Measurements from ENCODE around the gene SETD1B.
"Not testable (repeated sequence)": the region's sequence is repeated elsewhere in the genome, so short reads cannot be mapped to it uniquely, and the experiment has no call there.

The SETD1B gene

DNA sequence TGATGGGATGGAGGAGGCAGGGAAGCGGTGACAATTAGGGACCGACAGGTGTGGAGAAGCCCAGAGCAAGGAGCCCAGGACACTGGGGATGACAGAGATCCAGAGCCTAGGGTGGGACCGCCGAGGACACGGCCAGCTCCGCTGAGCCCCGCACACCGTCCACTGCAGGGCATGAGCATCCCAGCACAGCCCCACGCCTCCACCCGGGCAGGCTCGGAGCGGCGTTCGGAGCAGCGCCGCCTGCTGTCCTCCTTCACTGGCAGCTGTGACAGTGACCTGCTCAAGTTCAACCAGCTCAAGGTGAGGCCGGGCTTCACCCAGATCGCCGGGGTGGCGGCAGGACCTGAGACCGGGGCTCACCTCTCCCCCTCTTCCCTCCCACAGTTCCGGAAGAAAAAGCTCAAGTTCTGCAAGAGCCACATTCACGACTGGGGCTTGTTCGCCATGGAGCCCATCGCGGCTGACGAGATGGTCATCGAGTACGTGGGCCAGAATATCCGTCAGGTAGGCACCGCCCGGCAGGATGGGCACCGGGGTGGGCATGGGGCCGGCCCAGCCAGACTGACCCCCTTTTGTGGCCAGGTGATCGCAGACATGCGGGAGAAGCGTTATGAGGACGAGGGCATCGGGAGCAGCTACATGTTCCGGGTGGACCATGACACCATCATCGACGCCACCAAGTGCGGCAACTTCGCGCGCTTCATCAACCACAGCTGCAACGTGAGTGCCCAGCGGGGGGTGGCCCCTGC, 23.7 kb downstream of the SETD1B start:
- DNase-seq: no peak

DNA sequence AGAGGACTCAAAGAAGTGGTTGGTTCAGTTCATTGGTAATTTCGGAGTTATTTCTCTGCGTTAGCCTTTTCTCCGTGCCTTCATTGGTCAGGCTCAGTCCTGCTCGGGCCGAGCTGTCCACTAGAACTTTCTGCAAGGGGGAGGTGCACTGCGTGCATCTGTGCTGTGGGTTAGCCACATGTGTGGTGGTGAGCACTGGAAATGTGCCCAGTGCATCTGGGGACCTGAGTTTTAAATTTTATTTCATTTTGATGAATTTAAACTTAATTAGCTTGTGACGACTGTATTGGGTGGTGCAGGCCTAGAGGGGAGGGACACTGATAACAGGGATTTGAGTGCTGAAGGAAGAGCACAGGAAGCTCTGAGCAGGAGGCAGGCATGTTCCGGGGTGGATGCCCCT, 24.5 kb downstream of the SETD1B start:
- DNase-seq: no peak

DNA sequence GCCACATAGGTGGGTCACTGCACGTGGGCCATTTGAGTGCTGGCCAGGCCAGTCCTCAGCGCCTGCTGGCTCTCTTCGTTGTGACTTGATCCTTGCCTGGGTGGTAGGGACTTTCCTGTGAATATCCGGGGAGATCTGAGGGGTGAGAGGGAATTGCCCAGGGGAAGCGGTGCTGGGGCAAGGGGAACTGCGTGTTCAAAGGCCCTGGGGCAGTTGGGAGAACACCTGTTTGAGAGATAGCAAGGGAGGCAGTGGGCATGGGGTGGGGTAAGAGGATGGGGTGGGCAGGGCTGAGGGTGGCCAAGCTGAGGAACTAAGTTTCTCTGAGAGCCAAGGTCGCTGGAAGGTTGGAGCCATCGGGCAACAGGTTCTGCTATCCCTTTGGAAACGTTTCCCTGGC, 25.0 kb downstream of the SETD1B start:
- no peak for DNase-seq

DNA sequence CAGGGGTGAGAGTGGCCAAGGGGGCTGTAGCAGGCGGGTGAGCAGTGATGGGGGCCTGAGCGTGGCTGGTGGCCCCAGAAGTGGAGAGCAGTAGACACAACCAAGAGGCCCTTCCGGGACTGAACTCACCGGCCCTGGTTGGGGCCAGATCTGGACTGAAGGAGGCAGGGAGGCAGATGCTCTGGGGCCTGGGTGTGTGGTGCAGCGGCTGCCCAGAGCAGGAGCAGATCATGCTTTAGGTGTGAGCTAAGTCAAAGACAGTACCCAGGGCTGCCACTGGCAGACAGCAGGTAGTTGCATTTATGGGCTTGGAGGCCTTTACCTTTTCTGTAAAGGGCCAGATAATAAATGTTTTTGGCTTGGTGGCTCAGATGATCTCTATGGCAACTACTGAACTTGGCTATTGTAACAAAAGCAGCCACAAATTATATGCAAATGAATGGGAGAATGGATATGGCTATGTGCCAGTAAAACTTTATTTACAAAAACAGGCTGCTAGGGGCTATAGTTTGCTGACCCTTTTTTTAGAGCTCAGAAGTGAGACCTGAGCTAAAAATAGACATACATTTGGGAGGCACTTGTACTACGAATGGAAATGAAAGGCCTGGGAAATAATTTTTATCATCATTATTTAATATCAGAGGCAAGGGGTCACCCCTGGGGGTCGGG, 25.6 kb downstream of the SETD1B start:
- no peak for DNase-seq

DNA sequence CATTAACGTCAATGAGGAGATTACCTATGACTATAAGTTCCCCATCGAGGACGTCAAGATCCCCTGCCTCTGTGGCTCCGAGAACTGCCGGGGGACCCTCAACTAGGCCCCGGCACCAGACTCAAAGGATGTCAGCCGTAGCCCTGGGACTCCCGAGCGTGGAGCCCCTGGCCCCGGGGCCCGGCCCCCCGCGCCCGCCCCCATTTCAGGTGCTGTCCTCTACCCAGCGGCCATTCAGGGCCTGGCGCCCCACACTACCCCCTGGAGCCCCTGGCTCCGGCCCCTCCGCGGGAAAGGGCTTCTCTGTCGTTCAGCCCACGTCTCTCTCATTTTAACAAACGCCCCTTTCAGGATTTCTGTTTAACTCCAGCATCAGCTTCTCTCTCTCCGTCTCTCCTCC, 26.3 kb downstream of the SETD1B start:
- DNase-seq: no peak

DNA sequence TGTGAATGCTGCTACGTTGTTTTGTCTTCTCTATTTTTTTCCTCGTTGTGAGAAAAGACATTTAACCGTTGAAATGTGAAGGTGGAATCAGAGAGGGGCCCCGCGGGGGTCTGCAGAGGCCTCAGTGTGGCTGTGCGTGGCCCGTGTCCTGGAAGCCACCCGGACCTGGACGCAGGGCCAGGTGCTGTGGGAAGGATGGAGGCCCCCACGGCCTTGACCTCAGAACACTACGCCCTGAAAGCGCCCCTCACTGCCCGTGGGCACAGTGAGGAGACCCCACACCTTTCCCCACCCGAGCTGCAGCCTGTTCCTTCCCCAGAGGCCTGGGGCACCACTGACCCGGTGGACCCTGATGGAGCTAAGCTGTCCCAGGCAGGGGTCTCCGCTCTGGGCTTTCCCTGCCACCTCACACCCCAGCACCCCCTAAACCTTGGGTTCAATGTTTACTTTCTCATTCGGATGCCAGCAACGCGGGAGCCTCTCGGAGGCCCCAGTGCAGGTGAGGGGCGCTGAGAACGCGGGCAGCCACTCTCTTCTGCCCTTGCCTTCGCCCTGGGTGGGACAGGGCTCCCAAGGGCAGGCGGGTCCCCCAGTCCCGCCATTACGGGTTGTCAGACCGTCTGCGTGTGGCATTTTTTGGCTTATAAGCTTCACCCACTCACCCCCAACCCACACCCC, 26.9 kb downstream of the SETD1B start:
- DNase-seq: no peak

DNA sequence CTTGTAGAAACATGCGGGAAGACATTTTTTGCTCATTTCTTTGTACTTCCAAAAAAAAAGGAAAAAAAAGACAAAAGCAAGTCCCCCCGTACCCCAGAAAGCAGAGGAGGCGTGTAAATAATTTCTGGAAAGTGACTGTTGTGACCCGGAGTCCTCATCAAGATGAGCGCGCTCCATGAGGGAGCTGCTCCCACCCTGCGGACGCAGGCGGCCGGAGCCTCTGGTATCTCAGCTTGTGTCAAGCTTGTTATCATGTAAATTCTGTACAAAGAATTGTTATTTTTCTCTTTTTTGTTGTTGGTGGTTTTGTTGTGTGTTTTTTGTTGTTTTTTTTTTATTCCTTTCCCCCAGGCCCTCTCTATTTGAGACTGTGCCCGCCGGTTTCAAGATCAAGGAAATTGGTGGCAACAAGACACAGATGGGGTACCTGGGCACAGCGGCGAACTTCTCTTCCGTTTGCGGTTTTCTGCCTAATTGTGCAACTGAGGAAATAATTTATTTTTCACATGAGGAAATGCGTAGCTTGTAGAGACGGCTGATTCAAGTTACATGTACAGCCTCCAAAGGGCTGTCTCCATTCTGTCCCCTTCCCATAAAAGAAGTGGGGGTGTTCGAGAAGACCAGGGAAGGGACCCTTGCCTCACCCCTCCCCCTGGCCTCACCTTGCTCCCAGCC, 27.9 kb downstream of the SETD1B start:
- no peak for DNase-seq

DNA sequence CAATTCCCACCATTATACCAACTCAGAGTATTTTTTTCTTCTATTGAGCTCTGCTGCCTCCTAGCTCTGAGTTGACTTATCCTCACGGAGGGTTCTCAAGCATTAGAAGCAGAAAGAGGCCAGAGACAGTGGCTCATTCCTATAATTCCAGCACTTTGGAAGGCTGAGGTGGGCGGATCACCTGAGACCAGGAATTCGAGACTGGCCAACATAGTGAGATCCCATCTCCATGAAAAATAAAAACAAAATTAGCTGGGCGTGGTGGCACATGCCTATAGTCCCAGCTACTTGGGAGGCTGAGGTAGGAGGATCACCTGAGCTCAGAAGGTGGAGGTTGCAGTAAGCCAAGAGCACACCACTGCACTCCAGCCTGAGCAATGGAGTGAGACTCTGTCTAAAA, 33.9 kb downstream of the SETD1B start:
- no peak for DNase-seq

DNA sequence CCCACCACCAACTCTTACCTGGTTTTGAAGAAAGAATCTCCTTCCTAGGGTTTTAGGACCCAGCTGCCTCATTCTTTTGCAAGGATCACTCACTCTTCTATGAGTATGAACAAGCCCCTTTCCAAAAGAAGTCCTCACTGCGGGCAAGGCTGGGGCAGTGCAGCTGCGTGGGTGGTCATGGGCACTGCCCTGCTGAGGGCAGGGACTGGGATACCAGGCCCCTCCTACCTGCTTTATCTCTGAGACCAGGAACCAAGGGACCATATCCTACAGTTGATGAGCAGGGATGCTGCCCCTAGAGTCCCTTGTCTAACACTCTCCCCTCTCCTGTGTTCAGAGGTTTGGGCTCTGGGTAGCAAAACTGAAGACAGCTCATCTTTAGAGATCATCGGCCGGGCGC, 34.3 kb downstream of the SETD1B start:
- DNase-seq: no peak

DNA sequence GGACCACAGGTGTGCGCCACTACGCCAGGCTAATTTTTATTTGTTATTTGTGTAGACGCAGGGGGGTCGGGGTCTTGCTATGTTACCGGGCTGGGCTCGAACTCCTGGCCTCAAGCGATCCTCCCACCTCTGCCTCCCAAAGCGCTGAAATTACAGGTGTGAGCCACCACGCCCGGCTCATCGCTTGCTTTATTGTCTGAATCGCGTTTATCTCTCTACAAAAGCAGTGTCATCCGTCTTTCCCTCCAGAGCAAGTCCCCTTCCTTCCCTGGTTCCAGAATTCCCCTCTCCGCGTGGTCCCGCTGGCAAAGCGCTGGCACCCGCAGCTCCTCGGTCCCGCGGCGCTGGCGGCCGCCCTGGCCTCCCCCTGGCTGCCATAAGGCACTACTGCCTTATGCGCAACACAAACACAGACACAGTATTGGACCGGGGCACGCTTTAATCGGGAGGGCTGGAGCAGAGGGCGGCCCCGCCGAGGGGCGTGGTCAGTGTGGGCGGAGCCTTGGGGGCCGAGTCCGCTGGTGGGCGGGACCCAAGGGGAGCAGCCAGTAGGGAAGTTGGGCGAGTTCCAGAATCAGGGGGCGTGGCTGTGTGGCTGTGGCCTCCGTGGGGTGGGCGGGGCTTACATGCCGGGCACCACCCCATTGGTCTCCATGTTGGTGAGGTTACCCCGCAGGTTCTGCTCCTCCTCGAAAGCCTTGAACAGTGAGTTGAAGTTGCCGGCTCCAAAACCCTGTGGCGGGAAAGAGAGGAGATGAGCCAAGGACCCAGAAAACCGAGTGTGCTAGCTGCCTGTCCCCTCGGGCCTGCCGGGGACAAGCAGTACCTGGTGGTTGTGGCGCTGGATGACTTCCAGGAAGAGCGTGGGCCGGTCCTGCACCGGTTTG, 35.5 kb downstream of the SETD1B start:
- DNase-seq: peak; percentile 98

DNA sequence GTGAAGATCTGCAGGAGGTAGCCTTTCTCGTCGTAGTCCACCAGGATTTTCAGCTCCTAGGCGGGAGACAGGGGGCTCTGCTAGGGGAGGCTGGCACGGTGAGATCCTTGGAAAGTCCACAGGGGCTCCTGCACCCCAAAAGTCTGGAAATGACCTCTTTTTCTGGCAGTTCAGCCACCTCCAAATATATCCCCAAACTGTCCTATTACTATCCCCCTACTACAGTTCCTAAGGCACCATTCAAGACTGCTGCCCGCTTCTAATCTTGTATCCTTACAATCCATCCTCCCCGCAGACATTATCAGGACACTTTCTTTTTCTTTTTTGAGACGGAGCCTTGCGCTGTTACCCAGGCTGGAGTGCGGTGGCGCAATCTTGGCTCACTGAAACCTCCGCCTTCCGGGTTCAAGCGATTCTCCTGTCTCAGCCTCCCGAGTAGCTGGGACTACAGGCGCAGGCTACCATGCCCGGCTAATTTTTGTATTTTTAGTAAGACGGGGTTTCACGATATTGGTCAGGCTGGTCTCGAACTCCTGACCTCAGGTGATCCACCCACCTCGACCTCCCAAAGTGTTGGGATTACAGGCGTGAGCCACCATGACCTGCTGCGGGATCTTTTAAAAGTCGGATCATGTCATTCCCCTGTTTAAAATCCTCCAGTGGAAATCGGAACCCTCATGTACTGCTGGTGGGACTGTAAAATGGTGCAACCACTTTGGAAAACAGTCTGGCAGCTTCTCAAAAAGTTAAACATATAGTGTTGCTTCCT, 36.4 kb downstream of the SETD1B start:
- peak; percentile 63 for DNase-seq

DNA sequence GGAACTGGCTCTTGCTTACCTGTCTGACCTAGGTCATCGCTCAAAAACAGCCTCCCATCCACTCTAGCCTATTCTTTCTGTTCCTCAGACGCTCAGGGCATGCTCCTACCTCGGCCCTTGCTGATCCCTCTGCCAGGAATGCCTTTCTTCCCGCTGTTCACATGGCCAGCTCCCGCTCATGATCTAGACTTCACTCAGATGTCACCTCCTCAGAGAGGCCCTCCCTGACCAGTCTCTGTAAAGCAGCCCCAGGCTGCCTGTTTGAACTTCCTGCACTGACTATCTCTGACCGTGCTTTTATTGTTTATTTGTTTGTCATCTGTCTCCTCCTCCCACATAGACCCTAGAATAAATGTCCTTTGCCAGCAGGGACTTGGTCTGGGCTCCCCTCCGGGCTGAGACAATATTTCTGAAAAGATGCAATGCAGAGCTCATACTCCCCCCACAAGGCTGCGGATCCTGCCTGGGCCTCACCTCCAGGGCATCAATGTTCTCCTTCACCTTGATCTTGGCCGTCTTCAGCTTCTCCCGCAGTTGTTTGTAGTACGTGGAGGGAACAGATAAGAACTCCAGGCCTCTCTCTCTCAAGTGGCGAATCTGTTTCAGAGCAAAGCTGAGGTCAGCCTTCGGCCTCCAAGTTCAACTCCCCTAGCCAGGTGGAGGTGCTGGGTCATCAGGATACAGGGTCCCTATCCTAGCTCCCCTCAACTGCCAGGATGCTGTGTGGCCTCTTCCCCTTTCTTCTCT, 39.6 kb downstream of the SETD1B start:
- no peak for DNase-seq

DNA sequence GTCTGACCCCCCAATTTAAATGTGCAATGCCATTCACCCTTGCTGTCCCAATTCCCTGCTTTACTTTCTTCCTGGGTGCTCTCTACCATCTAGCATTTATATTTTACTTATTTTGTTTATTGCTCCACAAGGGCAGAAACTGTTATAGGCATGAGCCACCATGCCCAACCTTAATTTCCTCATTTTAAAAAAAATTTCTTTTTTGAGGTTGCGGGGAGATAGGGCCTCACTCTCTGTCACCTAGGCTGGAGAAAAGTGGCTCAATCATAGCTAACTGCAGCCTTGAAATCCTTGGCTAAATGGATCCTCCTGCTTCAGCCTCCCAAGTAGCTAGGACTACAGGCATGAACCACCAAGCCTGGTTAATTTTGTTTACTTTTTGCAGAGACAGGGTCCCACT, 41.9 kb downstream of the SETD1B start:
- DNase-seq: peak; percentile 86

DNA sequence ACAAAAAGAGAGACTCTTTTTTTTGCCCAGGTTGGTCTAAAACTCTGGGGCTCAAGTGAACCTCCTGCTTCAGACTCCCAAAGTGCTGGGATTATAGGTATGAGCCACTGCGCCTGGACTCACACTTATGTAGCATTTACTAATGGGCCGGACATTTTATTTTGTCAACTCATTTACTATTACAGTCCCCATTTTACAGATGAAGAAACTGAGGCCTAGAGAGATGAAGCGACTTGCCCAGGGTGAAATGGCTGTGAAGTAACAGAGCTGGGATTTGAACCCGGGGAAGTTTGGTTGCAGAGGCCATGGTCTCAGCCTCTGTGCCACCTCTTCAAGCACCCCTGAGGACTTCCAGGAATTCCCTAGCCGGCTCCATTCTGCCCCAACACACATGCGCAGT, 45.4 kb downstream of the SETD1B start:
- DNase-seq: no peak

DNA sequence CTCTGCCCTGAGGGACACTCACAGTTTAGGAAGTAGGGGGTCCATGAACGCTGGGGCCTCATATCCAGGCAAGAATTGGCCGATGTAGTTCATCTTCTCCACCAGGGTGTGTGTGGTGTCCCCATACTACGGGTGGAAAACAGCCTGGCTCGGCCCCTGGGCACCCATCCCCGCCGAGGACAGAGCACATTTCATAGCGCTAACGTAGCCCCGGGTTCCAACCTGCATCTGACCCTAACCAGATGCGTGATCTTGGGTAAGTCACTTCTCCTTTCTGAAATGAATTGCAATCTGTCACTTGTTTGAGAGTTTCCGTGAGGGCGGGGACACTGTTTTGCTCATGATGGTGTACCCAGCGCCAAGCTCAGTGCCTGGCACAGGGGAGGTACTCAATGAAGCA, 45.9 kb downstream of the SETD1B start:
- peak; percentile 92 for DNase-seq

DNA sequence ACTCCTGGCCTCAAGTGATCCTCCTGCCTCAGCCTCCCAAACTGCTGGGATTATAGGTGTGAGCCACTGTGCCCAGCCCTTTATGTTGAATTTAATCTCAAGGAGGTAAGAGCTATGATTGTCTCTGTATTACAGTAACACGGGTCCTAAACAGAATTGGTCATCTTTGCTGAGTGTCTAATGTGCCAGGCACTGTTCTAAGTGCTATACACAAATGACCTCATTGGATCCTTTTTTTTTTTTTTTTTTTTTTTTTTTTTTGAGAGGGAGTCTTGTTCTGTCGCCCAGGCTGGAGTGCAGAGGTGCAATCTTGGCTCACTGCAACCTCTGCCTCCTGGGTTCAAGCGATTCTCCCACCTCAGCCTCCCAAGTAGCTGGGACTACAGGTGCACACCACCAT, 48.6 kb downstream of the SETD1B start:
- not testable (repeated sequence) for DNase-seq

DNA sequence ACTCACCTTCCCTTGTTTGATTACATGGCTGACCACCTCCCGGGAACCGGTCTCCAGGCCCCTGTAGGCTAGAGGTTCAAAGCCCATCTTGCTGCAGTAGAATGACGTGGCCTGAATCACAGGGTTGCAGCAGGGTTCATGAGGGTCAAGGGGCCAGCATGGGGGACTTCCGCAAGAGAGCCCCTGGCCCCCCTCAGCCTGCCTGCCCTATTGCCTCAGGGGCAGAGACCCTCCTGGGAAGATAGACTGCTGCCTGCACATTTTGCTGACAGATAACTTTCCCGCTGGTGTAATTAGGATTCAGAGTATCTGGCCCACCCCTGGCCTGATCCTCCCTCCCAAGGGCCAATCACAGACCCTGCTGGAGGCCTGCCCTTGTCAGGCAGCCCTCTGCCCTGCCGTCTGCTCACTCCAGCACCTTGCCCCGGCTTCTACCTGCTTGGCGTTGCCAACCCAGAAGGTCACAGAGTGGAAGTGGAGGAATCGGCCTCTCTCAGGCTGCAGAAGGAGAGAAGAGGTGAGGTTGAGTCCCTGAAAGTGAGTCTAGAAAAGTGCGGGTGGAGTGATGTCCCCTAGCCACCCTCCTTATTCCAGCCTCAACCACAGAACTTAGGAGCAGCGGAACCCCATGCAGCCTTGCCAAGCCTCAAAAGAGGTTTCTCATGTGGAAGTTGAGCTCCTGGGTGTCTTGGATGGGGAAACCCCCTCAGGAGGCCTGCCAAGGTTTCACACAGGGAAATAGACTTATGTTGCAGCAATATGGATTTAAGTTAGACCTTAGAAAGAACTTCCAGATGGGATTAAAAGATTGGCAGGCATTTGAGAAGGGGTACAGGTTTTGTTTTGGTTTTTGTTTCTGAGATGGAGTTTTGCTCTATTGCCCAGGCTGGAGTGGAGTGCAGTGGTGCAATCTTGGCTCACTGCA, 53.8 kb downstream of the SETD1B start:
- no peak for DNase-seq

DNA sequence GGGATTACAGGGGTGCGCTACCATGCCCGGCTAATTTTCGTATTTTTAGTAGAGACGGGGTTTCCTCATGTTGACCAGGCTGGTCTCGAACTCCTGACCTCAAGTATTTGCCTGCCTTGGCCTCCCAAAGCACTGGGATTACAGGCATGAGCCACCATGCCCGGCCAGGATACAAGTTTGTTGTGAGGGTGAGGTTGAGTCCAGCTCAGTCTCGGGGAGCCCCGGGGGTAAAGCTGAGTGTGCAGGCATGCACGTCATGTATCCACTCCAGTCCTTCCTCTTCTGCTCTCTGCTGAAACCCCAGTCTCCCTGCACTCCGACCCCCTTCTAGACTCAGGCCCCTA, 54.5 kb downstream of the SETD1B start:
- DNase-seq: no peak

DNA sequence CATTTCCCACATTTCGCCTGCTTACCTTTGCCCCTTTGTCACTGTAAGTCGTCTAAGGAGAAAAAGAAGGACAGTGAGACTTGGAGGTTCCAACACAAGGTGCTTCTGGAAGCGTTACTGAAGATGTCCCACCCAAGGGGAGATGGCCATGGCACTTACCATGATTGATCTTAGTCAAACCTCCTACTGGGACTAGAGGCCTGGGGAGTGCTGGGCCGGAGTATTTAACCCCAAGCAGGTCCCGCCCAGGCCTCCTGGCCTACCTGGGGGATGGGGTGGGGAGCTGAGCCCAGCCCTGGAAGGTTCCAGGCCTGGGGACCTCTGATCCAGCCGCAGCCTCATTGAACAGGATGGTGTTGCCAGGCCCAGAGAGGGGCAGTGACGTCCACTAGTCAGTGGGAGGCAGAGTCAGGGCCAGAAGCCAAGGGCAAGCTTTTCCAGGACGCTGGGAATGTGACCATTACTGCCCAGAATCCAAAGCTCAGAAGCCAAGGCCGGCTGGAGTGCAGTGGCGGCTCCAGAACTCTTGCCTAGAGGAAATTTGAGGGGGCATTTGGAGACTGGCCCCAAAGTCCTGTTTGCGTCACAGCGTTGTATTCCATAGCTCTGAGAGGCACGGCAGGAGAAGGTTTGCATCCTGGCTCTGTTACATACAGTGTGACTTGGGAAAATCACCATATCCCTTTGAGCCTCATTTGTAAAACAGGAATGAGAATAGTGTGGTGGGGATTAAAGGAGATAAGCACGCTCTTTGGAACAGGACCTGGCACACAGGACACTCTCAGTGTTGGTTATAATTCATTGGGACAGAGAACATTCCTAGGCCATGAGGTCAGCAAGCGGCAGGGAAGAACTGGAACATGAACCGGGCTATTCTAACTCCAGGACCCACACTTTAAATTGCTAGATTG, 55.1 kb downstream of the SETD1B start, which contains the start of gene HPD:
HPD (minus strand) TSS at position 198 of the 911 bp plus-strand sequence; CDS start at position 162, 36 bp downstream.
- DNase-seq: no peak
